Astrocyte of the hippocampus (primary cell): ENCODE measurements around the gene TNFRSF21.
"Not testable (repeated sequence)": the region's sequence is repeated elsewhere in the genome, so short reads cannot be mapped to it uniquely, and the experiment has no call there.

Experiments used
- DNase-seq: peaks from one replicate; pipeline ENCODE4 v3.0.0; 2011; ENCODE audit warnings: low read depth, low spot score

Gene TNFRSF21

DNA sequence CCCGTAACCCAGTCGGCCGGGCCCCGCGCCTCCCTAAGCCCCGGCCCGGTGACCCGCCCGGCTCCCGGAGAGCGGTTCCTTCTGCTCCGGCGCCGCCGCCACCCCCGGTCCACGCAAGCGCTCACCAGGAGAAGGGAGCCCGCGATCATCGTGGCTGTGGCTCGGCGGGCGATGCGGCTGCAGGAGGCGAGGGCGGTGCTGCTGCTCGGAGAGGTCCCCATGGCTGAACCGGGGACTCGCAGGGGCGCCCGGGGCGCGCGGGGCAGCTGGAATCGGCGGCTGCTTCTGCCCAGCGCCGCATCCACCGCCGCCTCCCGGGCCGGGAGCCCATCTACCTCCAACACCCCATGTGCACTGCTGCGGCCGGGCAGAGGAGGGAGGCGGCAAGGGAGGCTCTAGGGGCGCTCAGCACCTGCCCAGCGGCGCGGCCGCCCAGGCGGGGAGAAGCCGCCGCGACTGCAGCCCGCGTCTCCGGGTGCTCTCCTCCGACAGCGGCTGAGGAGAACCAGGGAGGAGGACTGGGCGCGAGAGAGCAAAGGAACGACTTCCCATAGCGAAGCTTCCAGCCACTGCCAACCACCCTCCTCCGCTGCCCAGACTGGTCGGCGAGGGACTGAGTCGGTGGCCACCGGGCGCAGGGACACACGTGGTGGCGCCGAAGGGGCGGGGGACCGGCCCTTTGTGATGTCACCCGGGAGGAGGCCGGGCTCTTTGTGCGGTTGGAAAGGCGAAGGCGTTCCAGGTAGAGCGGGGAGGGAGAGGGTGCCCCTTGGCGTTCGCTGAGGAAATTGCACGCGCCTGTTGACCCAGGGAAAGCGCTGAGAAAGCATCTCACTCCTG, at the start of gene TNFRSF21:
TNFRSF21 (minus strand) TSS at position 615 of the 840 bp plus-strand sequence; CDS start at position 221, 394 bp downstream.
- peak; percentile 97 for DNase-seq

DNA sequence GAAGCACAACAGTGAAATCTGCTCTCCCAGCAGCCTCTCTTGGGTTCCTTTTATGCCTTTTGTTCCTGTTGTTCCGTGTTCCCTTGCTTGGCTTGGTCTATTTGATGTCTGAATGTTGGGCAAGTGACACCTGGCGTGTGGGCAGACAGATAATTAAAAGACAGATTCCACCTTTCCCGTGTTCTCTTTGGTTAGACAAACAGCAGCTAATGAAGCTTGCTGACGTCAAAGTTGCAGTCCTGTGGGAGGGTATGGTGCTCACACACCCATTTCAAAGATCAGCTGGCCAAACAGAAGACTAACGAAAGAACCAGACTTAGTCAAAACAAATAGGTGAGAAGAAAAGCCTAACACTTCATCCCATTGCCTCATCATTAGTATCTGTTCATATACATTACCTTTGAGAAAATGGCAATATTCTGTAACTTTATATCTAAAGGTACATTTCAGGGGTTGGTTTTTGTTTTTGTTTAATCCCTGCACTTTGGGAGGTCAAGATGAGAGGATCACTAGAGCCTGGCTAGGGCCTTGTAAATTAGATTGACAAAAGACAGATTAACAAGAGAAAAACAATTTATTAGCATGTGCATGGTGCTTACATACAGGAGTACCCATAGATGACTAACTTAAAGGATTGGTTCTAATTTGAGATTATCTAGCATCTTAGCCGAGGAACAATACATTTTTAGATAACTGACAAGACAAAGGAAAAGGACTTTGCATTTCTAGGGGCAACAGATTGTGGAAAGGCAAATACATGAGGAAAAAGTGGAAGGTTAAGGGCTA, 48.9 kb upstream of the TNFRSF21 start:
- no peak for DNase-seq

- no peak for DNase-seq
Measured at GRCh38 chr6:47357827-47358226, 48.1 kb upstream of the TNFRSF21 start.

DNA sequence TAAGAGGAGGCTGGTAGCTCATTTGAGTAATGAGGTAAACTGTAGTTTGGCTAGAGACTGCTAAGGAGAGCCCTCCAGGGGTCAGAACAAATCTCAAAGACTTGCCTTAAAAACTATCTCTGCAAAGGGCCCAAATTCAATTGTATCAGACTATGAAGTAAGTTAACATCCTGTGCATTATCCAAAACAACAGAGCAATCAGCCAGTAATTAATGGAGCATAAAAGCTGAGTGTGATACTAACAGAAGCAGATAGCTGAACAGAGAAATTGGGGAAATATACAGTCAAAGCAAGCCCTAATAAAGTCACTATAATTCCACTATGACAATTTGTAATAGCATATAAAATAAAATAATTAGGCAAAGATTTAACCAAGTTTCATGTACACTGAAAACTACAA, 45.8 kb upstream of the TNFRSF21 start:
- no peak for DNase-seq

GRCh38 chr6:47353871-47354270, 44.2 kb upstream of the TNFRSF21 start:
- DNase-seq: no peak

- DNase-seq: no peak
Measured at GRCh38 chr6:47352966-47353365, 43.3 kb upstream of the TNFRSF21 start.

DNA sequence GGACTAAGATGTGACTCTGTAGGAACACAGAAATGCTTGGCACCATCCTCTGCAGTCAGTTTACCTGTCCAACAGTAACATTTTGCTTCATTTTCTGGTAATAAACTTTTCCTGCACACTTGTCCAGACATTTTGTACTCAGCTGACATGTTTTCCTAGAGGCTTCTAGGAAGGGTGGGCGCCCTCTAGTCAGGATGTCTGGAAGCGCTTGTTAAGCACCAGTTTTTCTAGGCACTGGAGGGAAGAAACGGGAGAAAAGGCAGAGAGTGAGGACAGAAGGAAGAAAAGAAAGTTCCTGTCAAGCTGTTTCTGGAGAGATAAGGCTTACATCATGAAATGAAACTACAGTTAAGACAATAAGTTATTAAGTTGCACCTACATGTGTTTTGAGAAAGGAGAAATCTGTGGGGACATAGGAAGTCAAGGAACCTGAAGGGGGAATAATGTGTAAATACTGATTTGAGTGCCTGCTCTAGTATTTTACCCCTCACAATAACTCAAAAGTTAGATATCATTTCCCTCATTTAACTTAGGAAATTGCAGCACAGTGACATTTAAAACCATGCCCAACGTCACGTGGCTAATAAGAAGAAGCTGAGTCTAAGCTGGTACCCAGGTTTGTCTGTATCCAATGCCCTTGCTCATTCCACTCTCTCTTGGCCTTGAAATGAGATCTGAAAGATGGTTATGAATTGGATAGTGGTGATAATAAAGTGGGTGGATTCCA, 42.7 kb upstream of the TNFRSF21 start:
- DNase-seq: no peak

- no peak for DNase-seq
Measured at GRCh38 chr6:47351621-47352020, 41.9 kb upstream of the TNFRSF21 start.

DNA sequence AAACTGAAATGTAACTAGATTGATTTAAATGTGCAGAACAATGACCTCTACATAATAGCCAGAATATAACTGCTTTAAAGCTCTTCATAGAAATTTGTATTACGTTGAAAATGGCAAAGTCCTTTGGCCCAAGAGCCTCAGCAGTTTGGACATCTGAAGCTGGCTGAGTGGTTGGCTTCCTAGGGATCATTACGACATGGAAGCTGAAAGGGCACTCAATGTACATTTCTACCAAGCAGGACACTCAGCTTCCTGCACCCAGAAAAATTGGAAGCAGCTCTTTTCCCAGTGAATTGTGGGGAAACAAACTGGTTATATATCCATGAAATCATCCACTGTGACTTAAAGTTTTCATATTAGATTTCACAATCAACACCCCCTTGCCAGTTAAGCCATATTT, 40.2 kb upstream of the TNFRSF21 start:
- DNase-seq: no peak

DNA sequence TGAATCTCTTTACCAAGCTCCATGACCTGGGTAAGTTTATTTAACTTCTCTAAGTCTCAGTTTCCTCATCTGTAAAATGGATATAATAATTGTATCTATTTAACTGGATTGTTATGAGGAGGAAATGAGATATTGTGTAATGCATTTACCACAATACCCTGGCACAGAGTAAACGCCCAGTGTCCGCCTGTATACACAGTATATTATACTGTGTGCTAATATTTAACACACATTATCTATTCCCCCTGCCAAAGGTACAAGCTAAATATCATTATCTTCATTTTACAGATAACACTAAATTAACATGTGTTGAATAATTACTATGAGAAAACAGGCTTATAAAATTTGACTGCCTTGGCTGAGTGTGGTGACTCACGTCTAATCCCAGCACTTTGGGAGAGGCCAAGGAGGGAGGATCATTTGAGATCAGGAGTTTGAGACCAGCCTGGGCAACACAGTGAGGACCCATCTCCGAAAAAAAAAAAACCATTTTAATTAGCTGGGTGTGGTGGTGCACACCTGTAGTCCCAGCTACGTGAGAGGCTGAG, 38.7 kb upstream of the TNFRSF21 start:
- DNase-seq: no peak

DNA sequence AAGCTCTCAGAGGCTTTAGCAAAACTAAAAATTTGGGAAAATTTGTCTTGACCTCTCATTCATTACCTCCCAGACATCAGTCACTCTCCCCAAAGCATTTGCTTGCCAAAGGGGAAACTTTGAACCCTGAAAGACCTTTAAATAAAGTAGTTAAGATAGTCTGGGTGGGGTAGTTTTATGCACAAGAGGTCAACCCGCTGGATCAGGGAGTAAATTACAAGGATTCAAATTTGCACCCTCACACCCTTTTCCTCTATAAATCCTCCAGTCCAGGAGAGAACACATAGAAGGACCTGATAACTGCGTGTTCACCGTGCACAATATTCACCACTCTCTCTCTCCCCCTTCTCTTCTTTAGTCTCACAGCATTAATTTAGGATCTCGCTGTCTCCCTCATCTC, 36.1 kb upstream of the TNFRSF21 start:
- DNase-seq: no peak

GRCh38 chr6:47344022-47344421, 34.3 kb upstream of the TNFRSF21 start:
- DNase-seq: peak; percentile 4

- no peak for DNase-seq
Measured at GRCh38 chr6:47343600-47343999, 33.9 kb upstream of the TNFRSF21 start.

GRCh38 chr6:47342824-47343223, 33.1 kb upstream of the TNFRSF21 start:
- no peak for DNase-seq

DNA sequence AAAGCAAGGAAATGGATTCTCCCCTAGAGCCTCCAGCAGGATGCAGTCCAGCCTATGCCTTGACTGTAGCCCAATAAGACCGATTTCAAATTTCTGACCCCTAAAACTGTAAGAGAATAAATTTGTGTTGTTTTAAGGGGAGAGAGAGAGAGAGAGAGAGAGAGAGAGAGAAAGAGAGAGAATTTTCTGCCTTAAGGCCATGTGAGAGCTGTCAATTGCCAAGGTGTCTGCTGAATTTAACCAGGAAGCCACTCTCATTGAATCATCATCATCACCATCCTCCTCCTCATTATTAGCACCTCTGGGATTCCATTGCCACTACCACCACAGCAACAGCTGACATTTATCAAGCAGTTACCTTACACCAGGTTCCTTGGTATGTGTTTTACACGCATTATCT, 27.8 kb upstream of the TNFRSF21 start:
- no peak for DNase-seq

GRCh38 chr6:47336334-47336733, 26.6 kb upstream of the TNFRSF21 start:
- DNase-seq: no peak

DNA sequence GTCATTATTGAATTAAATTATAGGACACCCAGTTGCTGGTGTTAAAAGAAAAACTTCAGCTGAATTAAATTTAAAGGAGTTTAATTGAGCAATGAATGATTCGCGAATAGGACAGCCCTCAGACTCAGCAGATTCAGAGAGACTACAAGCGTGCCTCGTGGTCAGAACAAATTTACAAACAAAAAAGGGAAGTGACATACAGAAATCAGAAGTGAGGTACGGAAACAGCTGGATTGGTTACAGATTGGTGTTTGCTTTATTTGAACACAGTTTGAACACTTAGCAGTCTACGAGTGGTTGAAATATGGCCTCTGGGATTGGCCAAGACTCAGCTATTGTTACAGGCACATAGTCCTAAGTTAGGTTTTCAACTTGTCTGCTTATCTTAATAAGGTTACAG, 25.8 kb upstream of the TNFRSF21 start:
- DNase-seq: no peak

DNA sequence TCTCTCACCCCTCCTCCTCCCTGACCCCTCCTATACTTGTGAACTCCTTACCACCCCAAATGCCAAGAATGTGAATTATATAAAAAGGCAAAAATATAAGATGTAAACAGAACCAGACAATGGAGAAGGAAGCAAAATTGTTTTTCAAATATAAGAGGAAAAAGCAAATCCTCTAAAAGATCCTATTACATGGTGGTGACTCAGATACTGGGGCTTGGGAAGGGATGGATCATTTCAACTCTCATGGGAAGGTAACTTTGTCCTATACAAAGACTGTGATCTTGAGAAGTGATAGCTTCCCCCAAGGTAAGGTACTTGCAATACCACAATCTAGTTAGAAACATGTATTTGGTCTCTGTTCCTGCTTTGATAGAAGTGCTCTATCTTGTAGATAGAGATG, 24.6 kb upstream of the TNFRSF21 start:
- no peak for DNase-seq

DNA sequence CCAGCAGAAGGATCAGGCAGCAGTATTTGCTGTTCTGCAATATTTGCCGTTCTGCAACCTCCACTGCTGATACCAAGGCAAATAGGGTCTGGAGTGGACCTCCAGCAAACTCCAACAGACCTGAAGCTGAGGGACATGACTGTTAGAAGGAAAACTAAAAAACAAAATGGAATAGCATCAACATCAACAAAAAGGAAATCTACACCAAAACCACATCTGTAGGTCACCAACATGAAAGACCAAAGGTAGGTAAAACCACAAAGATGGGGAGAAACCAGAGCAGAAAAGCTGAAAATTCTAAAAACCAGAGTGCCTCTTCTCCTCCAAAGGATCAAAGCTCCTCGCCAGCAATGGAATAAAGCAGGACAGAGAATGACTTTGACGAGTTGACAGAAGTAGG, 18.9 kb upstream of the TNFRSF21 start:
- DNase-seq: not testable (repeated sequence)

DNA sequence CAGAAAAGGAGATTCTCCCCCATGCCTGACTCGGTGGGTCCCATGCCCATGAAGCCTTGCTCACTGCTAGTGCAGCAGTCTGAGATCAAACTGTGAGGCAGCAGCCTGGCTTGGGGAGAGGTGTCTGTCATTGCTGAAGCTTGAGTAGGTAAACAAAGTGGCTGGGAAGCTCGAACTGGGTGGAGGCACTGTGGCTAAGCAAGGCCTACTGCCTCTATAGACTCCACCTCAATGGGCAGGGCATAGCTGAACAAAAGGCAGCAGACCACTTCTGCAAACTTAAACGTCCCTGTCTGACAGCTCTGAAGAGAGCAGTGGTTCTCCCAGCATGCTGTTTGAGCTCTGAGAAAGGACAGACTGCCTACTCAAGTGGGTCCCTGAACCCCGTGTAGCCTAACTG, 18.4 kb upstream of the TNFRSF21 start:
- DNase-seq: not testable (repeated sequence)

- no peak for DNase-seq
Measured at GRCh38 chr6:47323887-47324286, 14.2 kb upstream of the TNFRSF21 start.

DNA sequence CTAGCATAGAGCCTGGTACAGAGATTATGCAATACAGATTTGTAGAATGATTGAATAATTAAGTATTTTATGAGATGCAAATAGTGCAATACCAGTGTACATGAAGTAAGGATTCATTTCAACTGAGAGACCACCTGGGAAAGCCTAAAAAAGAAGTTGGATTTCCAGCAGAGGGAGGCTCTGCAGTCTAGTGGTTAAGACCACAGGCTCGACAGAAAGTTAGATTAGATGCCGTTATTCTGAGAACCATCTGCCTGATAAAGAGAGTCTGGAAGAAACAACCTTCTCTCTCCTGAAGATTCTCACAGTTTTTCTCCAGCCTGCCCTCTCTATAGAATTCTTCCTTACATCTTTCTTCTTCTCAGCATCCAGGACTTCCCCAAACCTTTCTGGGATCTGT, 13.6 kb upstream of the TNFRSF21 start:
- DNase-seq: no peak
